ENCODE measurements around the gene ITFG1. TPM values are rescaled to one million over a fixed set of nuclear protein-coding genes. Genes with fewer than 3 reads are reported as not detected.

ITFG1 gene
- total RNA-seq, result 10 to 100 TPM; 71.1 to 77.0 TPM
- long read RNA-seq, transcript ITFG1-201 (18 exons, 3,400 nt), result major isoform, 291 of 358 reads
- long read RNA-seq, partial matches to known transcripts, result 29 of 358 reads
- long read RNA-seq, other reads (novel, unspliced or antisense), result 38 of 358 reads

DNA sequence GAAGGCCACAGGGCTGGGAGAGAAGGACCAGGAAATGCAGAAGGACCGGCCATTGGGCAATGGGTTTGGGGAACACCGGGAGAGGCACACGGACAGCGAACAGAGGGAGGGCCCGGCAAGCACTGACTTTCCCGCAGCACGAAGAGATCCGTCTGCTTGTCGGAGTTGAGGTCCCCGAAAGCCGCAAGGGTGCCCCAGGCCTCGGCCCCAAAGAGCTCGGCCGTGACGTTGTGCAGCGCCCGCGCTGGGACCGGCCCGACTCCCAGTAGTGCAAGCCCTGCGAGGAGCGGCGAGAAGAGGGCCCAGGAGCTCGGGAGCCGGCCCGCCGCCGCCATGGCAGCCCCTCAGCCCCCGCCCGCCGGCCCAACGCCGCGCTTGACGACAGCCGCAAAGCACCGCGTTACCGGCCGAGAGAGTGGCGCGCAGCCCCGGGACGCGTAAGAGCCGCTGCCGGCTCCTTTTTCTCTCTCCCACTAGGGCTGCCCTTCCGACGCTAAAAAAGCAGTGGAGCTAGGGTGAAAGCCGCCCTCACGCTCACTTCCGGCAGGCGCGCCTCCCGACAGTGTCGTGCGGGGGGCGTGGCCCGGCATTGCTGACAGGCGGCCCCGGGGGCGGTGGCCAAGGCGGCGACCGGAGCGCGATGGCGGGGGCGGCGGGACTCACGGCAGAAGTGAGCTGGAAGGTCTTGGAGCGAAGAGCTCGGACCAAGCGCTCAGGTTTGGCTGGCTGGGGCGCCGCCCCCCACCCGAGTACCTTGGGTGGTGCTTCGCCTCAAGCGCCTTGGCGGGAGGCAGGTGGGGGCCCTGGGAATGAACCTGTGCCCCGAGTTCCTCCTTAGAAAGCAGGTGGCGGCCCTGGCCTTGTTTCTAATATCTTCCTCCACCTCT, at the start of gene ITFG1, which contains the start of gene PHKB:
Gene ITFG1 (minus strand): TSS at position 353 of the 887 bp plus-strand sequence. CDS start 18 bp downstream, at position 335.
Gene PHKB (plus strand): TSS at position 621 of the 887 bp plus-strand sequence. CDS start 20 bp downstream, at position 641.
- DNase-seq, result peak; percentile 88 to 95
- intact Hi-C loops (cut with DNase I, micrococcal nuclease), result no loop called here
- ATAC-seq, result peak; percentile 92

DNA sequence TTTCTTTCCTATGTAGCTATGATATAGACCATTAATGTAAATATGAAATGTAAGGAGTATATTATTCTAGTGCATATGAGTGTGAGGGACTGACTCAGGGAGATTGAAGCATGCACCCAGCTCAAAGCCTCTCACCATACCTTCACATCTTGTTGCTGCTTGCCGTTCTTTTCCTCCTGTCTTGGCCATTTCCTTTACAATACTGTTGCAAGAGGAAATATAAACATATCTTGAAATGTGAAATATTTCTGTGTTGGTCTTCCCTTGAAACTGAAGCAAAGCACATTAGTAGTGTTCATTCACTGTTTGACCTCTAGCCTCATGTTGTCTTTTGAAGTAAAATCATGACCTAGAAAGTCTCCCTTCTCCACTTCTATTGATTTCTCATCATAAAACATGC, 46.8 kb upstream of the ITFG1 start:
- intact Hi-C loops (cut with DNase I, micrococcal nuclease), result no loop called here
- DNase-seq, result no peak
- no peak for ATAC-seq

DNA sequence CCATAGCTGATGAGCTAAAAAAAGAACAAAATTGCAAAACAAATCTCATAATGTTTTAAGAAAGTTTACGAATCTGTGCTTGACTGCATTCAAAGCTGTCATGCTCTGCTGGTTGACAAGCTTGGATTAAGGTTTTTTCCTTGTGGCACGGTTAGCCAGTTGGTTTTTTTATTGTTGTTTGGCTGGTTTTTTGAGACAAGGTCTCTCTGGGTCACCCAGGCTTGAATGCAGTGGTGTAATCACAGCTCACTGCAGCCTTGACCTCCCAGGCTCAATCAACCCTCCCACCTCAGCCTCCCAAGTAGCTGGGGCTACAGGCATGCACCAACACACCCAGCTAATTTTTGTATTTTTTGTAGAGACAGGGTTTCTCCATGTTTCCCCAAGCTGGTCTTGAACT, 45.9 kb upstream of the ITFG1 start:
- no peak for ATAC-seq
- intact Hi-C loops (cut with DNase I, micrococcal nuclease), result no loop called here
- no peak for DNase-seq

DNA sequence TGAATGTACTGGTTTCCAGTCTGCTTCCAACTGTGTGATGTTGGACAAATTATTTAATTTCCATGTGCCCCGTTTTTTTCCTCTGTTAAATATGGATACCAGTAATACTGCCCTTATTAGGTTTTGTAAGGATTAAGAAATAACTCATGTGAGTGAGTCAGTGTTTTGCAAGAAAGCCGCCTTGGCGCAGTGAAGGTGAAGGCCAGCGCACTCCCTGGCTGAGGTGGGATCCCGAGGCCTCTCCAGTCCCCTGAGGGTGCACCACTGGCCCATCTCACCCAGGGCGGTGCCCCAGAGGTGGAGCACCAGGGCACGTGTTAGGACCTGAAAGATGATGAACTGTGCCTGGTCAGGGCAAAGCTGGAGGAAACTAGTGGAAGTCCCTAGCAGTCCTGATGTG, 43.7 kb upstream of the ITFG1 start:
- ATAC-seq, result no peak

DNA sequence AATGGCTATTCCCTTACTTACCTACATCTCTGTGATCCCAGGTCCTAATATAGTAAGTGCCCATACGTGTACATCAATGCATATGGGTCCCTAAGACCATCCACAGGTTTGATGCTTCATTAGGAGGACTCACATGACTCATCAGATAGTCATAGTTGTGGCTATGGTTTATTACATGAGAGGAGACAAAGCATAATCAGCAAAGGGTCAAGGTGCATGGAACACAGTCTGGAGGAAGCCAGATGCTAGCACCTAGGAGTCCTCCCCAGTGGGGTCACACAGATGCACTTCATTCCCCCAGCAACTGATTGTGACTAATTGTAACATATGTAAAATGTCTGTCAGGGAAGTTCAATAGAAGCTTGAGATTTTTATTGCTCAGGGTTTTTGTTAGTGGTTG, 43.1 kb upstream of the ITFG1 start:
- no peak for DNase-seq
- ATAC-seq, result peak; percentile 56
- intact Hi-C loops (cut with DNase I, micrococcal nuclease), result no loop called here

More for the DNA sequence above, 43.7 kb upstream of the ITFG1 start:
- no peak for DNase-seq
- intact Hi-C loops (cut with DNase I, micrococcal nuclease), result no loop called here

DNA sequence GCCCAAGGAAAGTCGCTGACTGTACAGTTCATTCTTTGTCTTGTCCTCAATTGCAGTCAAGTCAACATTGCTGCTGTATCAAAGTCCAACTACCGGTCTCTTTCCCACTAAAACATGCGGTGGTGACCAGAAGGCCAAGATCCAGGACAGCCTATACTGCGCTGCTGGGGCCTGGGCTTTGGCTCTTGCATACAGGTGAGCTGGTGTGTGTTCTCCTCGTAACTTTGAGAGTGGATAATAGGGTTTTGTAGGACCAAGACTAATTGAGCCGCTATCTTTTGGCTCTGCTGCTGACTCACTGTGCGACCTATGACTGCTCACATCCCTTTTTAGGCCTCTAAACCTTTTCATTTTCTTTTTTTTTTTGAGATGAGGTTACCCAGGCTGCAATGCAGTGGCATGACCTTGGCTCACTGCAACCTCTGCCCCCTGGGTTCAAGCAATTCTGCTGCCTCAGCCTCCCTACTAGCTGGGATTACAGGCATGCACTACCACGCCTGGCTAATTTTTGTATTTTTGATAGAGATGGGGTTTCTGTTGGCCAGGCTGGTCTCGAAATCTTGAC, 38.9 kb upstream of the ITFG1 start:
- ATAC-seq (no peak), DNase-seq (no peak)
- intact Hi-C loops (cut with DNase I, micrococcal nuclease), result no loop called here

DNA sequence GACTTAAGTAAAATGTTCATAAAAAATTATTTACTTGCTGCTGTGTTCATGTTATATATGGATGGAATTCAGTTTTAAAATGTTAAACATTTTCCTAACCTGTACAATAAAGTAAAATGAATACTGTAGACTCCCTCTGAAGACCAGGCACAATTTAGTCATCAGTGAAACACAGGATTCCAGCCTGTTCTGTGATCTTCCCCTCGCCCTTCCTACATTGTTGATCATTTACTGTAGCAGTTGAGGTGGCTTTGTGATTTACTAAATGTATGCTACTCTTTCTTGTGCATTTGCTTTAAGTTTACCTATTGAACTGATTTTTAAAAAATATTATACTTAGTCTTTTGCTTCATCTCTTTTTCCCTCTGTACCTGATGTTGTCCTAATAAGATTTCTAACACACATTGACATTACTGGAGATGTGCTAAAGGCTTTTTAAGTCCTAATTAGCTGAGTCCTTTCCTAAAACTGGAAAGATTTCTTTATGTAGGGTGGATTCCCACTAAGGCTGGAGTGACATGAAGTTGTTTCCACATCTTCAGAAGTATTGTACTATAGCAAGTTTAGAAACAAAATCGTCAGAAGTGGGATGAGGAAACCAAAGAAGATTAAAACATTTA, 38.3 kb upstream of the ITFG1 start:
- no peak for DNase-seq
- no peak for ATAC-seq
- intact Hi-C loops (cut with DNase I, micrococcal nuclease), result no loop called here

DNA sequence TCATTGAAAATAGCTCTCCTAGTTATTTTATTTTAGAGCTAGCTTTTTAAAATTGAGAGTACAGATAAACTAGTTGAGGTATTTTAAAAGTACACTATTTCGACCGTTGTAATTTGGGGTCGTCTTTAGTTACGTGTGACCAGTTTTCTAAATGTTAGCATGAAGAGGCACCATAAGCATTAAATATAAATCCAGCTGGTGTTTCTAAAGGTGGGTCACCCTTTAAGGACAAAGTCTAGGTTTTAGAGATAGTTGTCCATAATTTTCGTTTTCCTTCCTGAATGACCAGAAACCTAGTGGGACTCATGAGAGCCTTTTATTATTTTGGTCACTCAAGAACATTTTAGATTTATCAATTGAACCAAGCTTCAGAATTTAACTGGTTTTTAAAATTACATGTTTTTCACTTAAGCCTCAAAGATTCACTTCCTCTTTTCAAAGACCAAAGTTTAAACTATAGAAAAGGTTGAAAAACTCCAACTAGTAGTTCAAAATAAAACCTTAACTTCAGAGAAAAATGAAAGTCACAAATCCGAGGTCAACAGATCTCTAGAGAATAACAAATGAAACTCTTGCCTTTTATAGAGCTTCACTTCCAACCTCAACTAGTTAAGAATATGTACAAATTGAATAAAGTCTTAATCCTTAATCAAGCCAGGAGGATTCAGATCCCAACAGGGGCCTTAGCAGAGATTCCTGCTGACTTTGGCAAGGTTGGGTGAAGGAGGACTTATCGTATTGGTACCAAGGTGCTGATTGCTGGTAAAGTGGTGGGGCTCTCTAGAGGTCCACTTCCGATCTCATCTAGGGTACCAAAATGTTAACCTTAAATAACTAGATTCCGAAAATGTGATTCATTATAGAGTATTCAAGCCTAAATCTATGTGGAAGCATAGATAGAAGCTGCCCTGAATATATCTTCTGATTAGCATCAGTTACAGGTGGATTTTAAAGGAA, 32.8 kb upstream of the ITFG1 start:
- intact Hi-C loops (cut with DNase I, micrococcal nuclease), result no loop called here
- no peak for ATAC-seq
- DNase-seq, result no peak

DNA sequence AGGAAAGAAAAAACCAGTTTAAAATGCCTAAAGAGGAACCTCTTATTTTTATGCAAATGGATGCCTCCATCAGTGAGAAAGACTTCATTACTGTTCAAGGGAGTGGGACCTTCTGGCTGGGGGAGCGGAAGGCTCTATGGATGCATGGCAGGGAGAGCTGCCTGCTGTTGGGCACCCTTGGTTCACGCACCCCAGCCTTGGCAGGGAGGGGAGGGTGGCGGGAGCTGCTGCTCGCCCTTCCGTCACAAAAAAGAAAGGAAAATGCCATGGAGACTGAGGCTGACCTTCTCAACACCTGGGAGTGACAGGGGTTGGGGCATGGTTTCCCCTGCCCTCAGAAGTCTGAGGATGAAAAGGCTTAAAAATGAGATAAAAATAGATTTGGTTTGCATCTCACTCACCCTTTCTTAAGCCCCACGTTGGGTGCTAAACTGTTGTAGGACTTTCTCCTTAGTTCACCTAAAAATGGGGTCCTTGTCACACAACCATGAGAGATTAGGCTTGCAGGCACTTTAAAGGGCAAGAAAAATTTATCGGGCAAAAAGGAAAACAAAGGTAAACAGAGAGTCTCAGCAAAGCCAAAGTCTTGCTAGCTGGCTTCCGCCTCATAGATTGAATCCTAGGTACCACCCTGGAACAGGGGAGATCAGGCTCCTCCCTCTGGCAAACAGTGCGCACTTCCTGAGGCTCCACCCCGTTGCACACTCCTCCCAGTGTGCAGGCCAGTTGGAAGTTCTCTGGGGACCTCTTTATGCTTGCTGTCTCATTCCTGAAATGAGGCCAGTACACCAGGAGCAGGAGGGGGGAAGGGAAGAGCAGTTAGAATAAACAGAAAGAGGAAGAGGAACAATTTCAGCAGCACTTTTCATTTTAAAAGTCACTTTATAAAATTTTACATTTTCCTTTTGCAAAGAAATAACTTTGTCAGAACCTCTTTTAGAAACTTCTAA, 31.8 kb upstream of the ITFG1 start:
- DNase-seq (peak; percentile 43 to 64), ATAC-seq (peak; percentile 59)
- intact Hi-C loops (cut with DNase I, micrococcal nuclease), result no loop called here

DNA sequence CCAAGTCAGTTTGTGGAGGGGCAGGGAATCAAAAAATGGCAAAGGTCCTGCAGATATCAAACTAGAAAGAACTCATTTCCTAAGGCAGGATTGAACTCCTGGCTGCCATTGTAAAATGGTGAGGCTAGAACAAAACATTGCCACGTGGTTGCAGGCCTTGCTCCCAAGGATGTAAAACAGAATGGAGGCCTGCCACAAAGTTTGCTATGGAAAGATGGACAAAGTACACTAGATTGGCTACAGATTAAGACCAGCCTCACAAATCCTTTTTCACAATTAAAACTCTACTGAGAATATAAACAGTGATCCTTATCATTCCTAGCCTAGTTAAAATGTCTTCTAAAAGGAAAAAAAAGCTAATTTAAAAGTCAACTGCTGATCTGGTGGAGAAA, 31.2 kb upstream of the ITFG1 start:
- intact Hi-C loops (cut with DNase I, micrococcal nuclease), result no loop called here
- ATAC-seq (no peak), DNase-seq (no peak)

DNA sequence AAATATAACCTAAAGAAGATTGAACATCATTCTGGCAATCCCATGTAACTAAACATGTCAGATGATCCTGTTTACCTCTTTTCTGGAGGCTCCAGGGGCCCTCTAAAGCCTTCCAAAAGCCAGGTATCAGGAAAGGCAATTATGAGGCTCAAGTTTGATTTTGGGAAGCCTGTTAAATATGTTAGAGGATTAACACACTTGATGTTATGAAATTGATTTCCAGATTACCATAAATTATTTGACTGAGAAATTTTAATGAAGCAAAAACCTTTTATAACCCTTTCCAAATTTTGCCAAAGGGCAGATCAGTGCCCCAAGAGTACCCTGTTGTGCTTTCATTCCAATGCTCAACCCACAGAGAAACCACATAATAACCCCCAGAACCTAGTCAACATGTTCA, 29.6 kb upstream of the ITFG1 start:
- DNase-seq (no peak), ATAC-seq (no peak)
- intact Hi-C loops (cut with DNase I, micrococcal nuclease), result no loop called here

DNA sequence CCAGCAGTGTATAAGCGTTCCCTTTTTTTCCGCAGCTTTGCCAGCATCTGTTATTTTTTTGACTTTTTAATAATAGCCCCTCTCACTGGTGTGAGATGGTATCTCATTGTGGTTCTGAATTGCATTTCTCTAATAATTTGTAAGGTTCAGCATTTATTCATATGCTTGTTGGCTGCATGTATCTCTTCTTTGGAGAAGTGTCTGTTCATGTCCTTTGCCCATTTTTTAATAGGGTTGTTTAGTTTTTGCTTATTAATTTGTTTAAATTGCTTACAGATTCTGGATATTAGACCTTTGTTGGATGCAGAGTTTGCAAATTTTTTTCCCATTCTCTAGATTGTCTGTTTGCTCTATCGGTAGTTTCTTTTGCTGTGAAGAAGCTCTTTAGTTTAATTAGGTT, 27.2 kb upstream of the ITFG1 start:
- intact Hi-C loops (cut with DNase I, micrococcal nuclease), result no loop called here
- no peak for DNase-seq
- no peak for ATAC-seq

DNA sequence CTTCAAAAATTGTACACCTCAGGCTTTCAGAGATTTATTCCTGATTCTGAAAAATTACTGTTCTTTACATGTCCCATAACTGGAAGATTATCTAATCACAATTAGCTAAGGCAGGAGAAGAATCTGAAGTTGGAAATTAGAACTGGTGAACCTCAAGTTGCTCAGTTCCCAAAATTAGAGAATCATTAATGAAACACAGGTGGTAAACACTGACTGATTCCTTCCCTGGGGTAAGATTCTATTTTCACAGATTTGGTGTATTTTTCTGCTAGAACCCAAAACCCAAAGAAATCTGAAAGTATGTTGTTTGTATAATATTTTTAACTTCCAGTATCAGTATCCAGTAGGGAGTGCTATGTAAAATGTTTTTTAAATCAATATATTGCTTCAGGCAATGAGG, 26.0 kb upstream of the ITFG1 start:
- no peak for ATAC-seq
- no peak for DNase-seq
- intact Hi-C loops (cut with DNase I, micrococcal nuclease), result no loop called here

DNA sequence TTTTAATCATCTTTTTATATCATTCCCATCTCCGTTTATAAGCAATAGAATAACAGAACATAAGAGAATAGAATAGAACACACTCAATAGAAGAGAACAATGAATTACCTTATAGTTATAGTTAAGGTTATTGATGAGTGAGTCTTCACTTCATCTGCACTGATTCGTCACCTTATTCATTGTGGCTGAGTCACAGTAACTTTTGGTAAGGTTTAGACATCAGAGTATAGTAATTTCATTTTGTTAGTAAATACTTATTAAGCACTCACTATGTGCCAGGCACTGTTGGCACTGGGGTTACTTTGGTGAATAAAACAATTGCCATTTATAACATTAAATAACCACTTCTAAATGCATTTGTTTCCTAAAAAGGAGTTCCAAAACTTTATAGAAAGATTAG, 22.8 kb upstream of the ITFG1 start:
- ATAC-seq (no peak), DNase-seq (no peak)
- intact Hi-C loops (cut with DNase I, micrococcal nuclease), result no loop called here

DNA sequence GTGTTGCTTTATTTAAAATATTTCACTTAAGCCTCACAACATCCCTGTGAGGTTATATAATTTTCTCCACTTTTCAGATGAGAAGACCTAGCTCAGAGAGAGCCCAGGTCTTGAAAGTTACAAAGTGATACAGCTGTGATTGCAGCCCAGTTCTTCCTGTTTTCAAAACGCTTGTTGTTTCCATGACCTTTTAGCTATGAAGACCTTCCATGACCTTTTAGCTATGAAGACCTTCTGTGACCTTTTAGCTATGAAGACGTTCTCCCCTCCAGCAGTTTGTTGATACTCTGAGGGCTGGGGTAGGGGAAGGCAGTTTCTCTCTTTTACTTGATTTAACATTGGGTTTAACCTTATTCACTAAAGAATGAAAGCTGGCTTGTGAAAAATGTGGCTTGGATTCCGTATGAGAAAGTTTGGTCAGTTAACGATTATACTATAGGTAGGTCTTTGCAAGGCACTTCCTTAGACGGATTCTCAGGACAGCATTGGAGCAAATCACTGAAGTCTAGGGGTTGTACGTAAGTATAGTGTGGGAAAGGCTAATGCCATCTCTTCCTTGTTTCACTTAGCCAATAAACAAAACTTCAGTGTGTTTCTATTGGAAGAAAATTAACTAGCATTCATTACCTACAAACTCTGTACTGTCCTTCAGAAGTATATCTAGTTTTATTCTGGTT, 21.0 kb upstream of the ITFG1 start:
- intact Hi-C loops (cut with DNase I, micrococcal nuclease), result no loop called here
- ATAC-seq, result no peak
- no peak for DNase-seq

DNA sequence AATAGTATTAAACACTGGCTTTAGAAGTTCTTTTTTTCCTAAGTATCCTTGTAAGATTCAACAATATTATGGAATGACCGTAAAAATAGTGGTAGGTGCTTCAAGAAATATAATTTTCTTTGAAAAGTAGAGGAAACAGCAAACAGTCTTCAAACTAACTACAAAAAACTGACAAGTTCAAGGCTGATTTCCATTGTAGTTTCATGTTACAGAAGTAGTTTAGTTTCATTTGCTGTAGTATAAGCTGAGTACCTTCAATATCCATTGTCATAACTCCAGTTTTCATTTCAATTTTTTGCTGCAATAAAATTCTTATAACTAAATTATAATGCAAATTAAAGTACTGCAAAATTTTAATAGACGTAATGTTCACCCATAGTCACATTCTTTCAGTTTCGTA, 19.5 kb upstream of the ITFG1 start:
- ATAC-seq (no peak), DNase-seq (no peak)
- intact Hi-C loops (cut with DNase I, micrococcal nuclease), result no loop called here

DNA sequence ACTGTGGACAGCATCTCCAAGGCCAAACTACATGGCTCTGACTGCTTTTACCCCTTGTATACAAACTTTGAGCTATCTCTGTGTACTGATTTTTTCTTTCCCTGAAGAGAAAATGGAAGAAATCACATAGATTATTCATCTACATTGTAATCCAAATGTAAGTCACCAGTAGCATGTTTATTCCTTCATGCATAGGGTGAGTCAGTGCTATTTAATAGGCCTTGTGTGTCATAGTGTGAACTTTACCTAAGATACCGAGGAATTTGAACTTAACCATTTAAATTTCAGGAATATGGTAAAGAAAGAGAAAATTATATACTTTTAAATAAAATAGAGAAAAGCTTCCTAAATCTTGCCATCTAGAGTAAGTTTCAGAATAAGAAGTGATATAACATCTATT, 16.8 kb upstream of the ITFG1 start:
- intact Hi-C loops (cut with DNase I, micrococcal nuclease), result no loop called here
- no peak for DNase-seq
- ATAC-seq, result no peak
